ENCODE measurements around the gene CASP8. TPM values are rescaled to one million over a fixed set of nuclear protein-coding genes. Genes with fewer than 3 reads are reported as not detected.

Gene CASP8
- total RNA-seq (2022; extraction: Qiagen RNA extraction): 34.4 to 43.8 TPM (median 35.5 TPM) in 5 replicates

DNA sequence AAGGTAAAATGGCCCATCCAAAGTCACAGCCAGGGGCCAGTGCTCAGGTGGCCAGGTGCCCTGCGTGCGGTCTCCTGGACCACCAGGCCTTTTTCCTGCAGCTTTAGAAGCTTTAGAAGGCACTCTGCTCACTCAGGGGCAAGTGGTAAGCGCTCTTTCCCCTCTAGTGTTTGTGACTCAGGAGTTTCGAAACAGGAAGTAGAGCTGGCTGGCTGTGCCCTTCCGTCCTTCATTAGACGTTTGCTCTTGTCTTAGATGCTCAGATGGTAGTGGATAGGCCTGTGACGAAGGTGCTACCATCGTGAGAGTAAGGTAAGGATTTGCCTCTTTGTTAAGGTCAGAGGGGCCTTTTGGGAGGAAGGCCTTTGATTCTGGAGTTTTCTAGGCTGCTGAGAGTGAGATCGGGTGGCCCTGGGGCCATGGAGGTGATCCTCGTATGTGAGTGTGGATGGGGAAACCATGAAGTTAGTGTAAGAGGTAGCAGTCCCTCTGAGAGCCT, at the start of gene CASP8:
Gene CASP8 (plus strand): TSS at position 235 of the 499 bp plus-strand sequence. CDS start 5,951 bp downstream, outside the sequence.

Other genes starting within 250 kb of the CASP8 start
- gene HYCC2, start 188.9 kb upstream of the CASP8 start, total RNA-seq (2022; extraction: Qiagen RNA extraction): 2.8 to 5.5 TPM (median 3.4 TPM) in 5 replicates
- 129 to 172 TPM (median 134 TPM) in 5 replicates for gene NDUFB3, start 188.5 kb upstream of the CASP8 start, total RNA-seq (2022; extraction: Qiagen RNA extraction)
- gene CFLAR, start 144.4 kb upstream of the CASP8 start, total RNA-seq (2022; extraction: Qiagen RNA extraction): 67.7 to 91.0 TPM (median 75.5 TPM) in 5 replicates
- gene CASP10, start 77.4 kb upstream of the CASP8 start, total RNA-seq (2022; extraction: Qiagen RNA extraction): 2.1 to 2.6 TPM (median 2.5 TPM) in 5 replicates
- 0.09 to 0.31 TPM (median 0.18 TPM) in 4 of 5 replicates, not detected in the other for gene FLACC1, start 96.8 kb downstream of the CASP8 start, total RNA-seq (2022; extraction: Qiagen RNA extraction)
- gene TRAK2, start 190.9 kb downstream of the CASP8 start, total RNA-seq (2022; extraction: Qiagen RNA extraction): 10.5 to 15.3 TPM (median 13.1 TPM) in 5 replicates
- gene STRADB, start 191.2 kb downstream of the CASP8 start, total RNA-seq (2022; extraction: Qiagen RNA extraction): 19.9 to 24.2 TPM (median 22.2 TPM) in 5 replicates